HG02943 (cell line): ENCODE measurements around the gene MAPK10.
A peak's percentile ranks its signal among the peaks of the same experiment; 100 is the strongest.

Experiments
- ATAC-seq: cut with Tn5 transposase; IDR thresholded peaks from one replicate; pipeline ENCODE4 v1.9.1; 2021; ENCODE audit warnings: mild to moderate bottlenecking, low read depth, moderate library complexity; ENCODE audit not compliant: unreplicated experiment

Gene MAPK10

DNA sequence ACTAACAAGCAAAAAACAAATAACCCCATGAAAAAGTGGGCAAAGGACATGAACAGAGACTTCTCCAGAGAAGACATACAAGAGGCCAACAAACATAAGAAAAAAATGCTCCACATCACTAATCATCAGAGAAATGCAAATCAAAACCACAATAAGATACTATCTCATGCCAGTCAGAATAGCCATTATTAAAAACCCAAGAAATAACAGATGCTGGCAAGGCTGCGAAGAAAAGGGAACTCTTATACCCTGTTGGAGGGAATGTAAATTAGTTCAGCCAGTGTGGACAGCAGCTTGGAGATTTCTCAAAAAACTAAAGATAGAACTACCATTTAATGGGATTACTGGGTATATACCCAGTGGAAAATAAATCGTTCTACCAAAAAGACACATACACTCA, 79.6 kb downstream of the MAPK10 start:
- ATAC-seq = no peak

DNA sequence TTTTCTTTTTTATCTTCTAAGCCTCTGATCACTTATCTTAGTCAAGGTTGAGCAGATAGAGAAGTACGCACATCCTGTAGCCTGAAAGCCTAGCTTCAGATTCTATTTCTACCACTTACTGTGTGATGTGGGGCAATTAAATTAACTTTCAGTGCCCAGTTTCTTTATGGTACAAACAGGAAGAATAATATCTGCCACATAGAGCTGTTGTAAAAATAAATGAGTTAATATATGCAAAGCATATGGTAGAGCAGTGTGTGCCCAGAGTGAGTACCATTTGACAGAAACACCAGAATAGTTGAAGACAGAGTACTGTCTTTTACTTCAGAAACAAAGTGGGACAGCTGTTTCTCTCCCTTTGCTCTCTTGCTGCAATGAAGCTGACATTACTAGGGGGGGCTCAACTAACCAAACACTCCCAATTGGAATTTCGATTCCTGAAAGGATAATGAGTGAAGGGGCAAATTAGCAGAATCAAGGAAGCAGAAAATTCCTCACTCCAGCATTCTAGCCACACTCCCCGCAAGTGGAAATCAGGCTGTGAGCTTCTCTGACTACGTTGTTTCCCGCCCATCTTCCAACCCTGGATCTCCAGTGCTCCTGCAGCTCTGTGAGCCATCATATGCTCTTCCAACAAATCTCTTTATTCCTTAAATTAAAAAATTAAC, 80.4 kb downstream of the MAPK10 start:
- no peak for ATAC-seq

GRCh38 chr4:86278126-86278525, 81.7 kb downstream of the MAPK10 start:
- ATAC-seq = no peak

DNA sequence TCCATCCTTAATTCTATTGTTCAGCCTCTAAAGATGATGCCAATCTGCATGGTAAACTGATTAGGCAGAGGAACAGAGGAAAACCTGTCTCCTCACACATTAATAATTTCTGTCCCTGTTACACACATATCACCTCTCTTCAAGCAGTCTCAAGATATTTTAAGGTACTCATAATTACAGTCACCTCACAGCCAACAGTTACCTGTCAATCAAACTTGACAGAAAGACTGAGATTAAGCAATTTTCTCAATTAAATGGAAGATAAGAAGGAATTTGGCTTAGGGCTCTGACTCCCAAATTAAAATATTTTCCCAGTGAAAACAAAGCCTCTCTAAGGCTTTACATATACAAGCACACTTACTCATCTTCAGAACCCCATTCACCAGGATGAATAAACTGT, 85.2 kb downstream of the MAPK10 start:
- ATAC-seq = no peak

- ATAC-seq = no peak
These were observed 87.2 kb downstream of the MAPK10 start for GRCh38 chr4:86272669-86273068.

DNA sequence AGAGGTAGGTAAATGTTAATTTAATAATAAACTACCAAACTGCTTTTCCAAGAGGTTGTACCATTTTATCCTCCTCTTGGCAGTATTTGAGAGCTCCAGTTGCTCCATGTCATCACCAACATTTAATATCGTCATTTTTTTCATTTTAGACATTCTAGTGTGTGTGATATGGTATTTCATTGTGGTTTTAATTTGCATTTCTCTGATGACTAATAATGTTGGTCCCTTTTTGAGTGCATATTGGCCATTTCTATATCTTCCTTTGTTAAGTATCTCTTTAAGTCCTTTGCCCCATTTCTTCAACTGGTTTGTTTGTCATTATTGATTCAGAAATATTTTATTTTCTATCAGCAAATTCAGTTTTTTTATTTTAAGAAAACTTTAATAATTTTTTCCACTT, 88.8 kb downstream of the MAPK10 start:
- no peak for ATAC-seq

- ATAC-seq = no peak
These were observed 90.5 kb downstream of the MAPK10 start for GRCh38 chr4:86269354-86269753.

- ATAC-seq = no peak
These were observed 95.6 kb downstream of the MAPK10 start for GRCh38 chr4:86264241-86264640.

DNA sequence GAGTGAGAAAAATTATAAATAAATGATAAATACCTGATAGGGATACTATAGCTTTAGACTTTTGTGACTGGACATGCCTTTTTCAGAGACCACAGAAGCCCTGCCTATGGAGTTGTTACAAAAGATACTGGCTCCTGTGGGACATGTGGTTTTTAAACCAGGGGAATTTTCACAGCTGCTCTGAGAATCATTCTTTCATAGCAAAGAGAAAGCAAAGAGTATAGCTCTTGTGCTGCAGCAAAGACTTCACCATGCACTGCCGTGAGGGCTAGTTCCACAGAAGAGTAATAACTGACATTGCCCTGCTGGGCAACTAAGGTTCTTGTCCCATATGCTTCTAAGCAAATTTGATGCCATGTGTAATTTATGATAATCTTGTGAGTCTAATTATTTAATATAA, 98.2 kb downstream of the MAPK10 start:
- ATAC-seq = no peak

DNA sequence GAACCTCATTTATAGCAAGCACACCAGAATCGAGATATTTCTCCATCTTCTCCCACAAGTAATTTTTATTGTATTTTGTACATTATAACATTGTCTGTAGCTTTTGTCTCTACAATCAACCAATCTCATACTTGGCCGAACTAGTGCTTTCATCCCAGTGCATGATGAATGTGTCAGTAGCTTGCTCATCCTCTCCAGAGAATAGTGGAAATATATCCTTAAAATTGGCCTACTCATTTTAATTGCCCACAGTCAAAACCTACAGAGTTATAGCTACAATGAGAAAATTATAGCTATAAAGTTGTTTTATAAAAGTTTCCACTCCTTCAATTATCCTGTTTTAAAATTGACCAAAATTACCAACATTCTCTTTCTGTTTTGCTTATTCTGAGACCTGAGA, 103.8 kb downstream of the MAPK10 start:
- ATAC-seq = no peak

DNA sequence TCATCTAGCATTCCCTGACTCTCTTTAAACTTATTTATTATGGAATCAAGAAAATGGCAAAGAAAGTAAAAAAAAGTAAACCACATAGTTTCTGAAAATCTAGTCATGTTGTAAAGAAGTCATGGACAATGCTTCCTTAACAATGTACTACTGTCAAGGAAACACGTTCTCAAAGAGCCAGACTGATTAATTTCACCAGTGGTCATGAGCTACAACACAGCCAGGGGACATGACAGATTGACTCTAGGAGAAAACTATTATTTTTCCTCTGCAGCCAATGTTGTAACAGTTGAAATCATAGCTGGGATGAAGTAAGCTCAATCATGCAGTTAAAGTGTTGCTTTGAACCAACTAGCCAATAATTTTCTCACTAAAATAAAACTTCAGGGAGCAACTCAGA, 109.2 kb downstream of the MAPK10 start:
- ATAC-seq = no peak

DNA sequence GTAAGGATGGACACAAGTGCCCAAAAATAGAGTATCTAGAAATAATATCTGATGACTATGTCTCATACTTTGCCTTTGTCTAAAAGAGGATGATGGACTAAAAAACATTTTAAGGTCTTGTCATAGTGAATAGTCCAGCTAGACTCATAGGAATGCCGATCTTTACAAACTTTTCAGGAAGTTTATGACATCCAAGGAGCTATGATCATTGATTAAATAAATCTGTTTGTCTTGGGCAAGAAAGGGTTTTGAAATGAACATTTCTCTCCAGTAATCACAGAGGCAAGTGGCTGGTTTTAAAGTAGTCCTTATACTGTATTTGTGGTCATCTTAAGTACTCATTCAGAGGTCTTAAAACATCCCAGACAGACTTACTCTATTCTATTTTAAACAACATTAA, 109.8 kb downstream of the MAPK10 start:
- ATAC-seq = no peak

DNA sequence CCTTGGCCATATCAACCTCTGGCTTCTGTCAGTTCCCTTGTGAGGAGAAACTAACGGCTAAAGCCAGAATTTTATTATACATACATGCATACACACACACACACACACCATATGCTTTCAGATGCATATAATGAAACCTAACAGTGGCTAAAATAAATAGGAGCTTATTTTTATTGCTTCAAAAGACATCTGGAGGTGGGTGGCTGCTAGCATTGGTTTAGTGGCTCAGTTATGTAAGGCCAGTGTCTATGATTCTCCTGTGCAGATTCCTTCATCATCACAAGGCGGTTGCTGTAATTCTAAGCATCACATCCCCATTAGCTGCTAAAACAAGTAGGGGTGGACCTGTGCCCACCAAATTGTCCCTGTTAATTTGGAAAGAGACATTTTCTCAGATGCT, 110.8 kb downstream of the MAPK10 start:
- ATAC-seq = no peak

DNA sequence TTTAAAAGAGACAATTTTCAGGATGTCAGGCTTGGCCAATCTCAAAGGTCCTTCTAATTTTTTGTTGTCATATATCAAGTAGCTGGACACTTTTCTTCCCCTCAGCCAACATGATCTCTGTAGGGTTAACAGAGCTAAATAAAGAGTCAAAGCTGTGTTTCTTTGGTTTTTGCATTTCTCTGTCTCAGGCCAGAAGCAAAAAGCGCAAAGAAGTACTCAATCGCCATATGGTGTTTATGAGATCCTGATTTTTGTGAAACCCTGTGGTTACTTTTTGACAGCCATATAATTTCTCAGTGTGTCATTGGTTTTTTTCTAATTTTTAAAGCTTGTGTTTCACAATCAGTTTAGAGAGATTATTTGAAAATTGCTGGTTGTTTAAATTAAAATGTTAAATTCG, 111.9 kb downstream of the MAPK10 start:
- ATAC-seq = no peak

- no peak for ATAC-seq
These were observed 112.5 kb downstream of the MAPK10 start for GRCh38 chr4:86247320-86247719.

GRCh38 chr4:86243750-86244149, 116.1 kb downstream of the MAPK10 start:
- ATAC-seq = no peak

DNA sequence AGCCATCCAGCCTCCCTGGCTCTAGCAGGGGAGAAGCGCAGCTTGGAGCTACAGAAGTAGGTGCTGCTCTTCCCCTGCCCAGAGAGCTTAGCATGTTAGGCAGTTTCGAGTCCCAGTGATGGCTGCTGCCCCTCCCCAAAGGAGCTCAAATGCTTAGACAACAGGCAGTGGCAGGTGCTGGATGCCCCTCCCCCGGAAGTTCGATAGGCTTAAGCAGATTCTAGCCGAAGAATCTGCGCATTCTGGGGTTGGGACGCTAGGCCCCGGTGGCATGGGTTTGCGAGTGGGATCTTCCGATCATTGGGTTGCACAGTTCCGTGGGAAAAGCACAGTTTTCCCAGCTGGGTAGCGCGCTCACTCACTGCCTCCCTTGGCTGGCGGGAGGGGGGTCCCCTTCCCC, 117.2 kb downstream of the MAPK10 start:
- ATAC-seq = no peak

DNA sequence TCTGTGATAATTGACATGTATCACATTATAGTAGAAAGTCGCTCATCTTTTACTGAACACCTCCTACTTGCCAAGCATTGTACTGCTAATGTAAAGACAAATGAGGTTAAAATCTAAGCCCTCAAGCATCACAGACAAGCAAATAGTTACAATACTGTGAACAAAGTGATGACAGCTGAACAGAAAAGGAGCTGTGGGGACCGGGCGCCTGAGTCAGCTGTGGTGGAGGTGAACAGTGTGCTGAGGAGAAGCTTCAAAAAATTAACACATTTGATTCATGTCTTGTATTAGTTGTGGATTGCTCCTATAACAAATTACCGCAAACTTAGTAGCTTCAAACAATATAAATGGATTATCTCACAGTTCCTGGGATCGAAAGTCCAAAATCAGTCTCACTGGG, 124.3 kb downstream of the MAPK10 start:
- no peak for ATAC-seq

GRCh38 chr4:86233681-86234080, 126.2 kb downstream of the MAPK10 start:
- ATAC-seq = no peak

DNA sequence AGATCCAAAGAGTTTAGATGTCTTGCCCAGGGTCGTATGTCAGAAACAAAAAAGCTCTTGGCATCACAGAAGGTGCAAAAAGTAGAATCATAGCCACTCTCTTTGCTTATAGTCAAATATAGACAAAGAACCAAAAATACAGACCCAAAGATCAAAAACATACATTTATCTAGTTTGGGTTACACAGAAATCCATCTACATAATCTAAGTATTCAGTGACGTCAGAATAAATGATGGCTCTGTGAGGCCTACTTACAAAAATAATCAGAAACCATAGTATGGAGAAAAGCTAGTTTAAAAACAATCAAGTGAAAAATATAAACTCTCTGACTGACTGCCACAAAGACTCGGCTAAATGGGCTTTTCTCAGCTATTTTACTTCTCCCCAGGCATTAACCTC, 126.8 kb downstream of the MAPK10 start:
- no peak for ATAC-seq

GRCh38 chr4:86223472-86223871, 136.4 kb downstream of the MAPK10 start:
- peak; percentile 82 for ATAC-seq

DNA sequence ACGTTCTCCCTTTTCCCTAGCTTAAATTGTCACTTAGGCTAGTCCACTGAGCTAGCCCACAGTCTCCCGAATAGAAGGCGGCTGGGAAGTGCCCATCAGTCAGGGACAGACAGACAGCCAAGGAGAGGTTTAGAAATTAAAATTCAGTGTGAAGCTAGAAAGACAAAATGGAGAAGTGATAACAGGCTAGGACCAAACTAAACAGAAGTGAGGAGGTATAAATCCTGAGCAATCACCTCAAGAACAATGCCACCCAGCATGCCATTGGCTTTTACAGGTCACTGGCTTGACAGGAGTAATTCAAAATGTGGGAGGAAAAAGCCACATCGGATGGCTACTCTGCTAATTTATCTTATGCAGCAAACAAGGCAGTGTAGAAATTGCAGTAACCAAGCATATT, 138.9 kb downstream of the MAPK10 start:
- no peak for ATAC-seq

GRCh38 chr4:86220121-86220520, 139.7 kb downstream of the MAPK10 start:
- no peak for ATAC-seq
